Measurements from ENCODE around the gene ANKRD6. TPM values are rescaled to one million over a fixed set of nuclear protein-coding genes. Genes with fewer than 3 reads are reported as not detected.

Gene ANKRD6
- total and polyA plus RNA-seq, 2 donors (not counting 1 experiment from before 2014, with no cell fraction given) = 3.8 to 10.5 TPM

- POLR2A ChIA-PET = no interaction called here
- CTCF ChIA-PET = interaction anchor here (1.2 kb wide), 1 partner anchor 17 kb away, joined by 4 read pairs; no protein-coding TSS in a partner anchor
- Histone ChIP-seq H3K9me3 (ENCODE audit: control extremely low read depth in 1 of 3, control insufficient read depth in 2 of 3, insufficient read depth in 1 of 3, low read length in 2 of 3) (no peaks in the 10 kb centered on the region), H3K27ac (ENCODE audit: low read length in 2 of 2) (no peak overlapping the region), H3K4me1 (ENCODE audit: control insufficient read depth in 2 of 2, insufficient read depth in 2 of 2, low read length in 2 of 2) (peaks cover 12 to 14% of the 10 kb centered on the region in 2 donors), H3K36me3 (replicated peaks in 1 of 2; ENCODE audit: control extremely low read depth in 1 of 2, control insufficient read depth in 1 of 2, extremely low read depth in 1 of 2, insufficient read depth in 2 of 2, low read length in 1 of 2) (no peaks in the 10 kb centered on the region), H3K79me2 (ENCODE audit: control insufficient read depth, insufficient read depth, low read length) (no peaks in the 10 kb centered on the region), H3K4me3 (ENCODE audit: control extremely low read depth in 1 of 5, extremely low read depth in 1 of 5, insufficient read depth in 1 of 5, low read depth in 2 of 5, low read length in 4 of 5) (no peak overlapping the region), H3K9ac (ENCODE audit: low read length) (no peak overlapping the region), H3K27me3 (replicated peaks in 1 of 4; ENCODE audit: control extremely low read depth in 1 of 4, control insufficient read depth in 3 of 4, insufficient read depth in 4 of 4, low read length in 3 of 4) (peaks cover 0 to 18% (median 9%) of the 10 kb centered on the region in 4 experiments), H3K4me2 (replicated peaks; ENCODE audit: low read depth, low read length, poor library complexity, severe bottlenecking) (no peak overlapping the region), H4K20me1 (ENCODE audit: control insufficient read depth, insufficient read depth, low read length, poor library complexity, severe bottlenecking) (no peaks in the 10 kb centered on the region), H2AFZ (ENCODE audit: insufficient read depth, low read depth, low read length, poor library complexity, severe bottlenecking) (no peak overlapping the region)
- no peak for DNase-seq
- TF ChIP-seq, protein P1, sequence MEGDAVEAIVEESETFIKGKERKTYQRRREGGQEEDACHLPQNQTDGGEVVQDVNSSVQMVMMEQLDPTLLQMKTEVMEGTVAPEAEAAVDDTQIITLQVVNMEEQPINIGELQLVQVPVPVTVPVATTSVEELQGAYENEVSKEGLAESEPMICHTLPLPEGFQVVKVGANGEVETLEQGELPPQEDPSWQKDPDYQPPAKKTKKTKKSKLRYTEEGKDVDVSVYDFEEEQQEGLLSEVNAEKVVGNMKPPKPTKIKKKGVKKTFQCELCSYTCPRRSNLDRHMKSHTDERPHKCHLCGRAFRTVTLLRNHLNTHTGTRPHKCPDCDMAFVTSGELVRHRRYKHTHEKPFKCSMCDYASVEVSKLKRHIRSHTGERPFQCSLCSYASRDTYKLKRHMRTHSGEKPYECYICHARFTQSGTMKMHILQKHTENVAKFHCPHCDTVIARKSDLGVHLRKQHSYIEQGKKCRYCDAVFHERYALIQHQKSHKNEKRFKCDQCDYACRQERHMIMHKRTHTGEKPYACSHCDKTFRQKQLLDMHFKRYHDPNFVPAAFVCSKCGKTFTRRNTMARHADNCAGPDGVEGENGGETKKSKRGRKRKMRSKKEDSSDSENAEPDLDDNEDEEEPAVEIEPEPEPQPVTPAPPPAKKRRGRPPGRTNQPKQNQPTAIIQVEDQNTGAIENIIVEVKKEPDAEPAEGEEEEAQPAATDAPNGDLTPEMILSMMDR (IDR thresholded peaks at IDR 0.05) = no peak
- TF ChIP-seq EZH2 (IDR thresholded peaks at IDR 0.05; ENCODE audit: borderline replicate concordance, insufficient read depth, low read depth, low read length, poor library complexity, severe bottlenecking) = no peak
- Mint-ChIP-seq H3K9me3 (ENCODE audit: insufficient read depth) (no peaks in the 10 kb centered on the region), H3K4me3 (no peak overlapping the region), H3K27ac (no peak overlapping the region), H3K27me3 (peaks cover 13% of the 10 kb centered on the region), H3K4me1 (peaks cover 13% of the 10 kb centered on the region)
- WGBS (ENCODE audit: insufficient coverage) = 95% methylated on average over 7 of the region's 7 CpGs
- ATAC-seq (ENCODE audit: low read depth) = no peak
- intact Hi-C loops (cut with micrococcal nuclease) = no loop called here
These were observed 47.1 kb upstream of the ANKRD6 start for GRCh38 chr6:89385846-89386245.

DNA sequence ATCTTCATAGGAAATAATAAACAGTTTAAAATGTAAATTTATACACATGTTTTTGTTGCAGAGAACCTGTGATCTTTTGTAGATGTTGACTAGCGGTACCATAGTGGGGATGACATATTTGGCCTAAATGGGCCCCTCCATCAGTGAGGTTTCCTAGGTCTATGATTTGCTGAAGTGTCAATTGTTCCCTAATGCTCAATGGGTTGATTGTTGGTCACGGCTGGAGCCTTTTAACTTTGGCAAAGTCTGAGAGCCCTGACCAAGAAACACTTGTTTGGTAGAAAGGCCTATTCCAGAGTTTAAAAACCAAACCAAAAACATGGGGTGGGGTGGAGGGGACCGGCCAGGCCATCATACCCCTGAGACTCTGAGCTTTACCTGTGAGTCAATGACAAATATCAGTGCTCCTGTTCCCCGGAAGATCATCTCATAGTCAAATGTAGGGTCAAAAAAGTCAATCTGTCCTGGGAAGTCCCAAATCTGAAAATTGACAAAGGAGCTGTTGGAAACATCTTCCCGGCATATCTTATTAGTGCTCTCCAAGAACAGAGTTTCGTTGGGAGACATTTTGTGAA, 45.9 kb upstream of the ANKRD6 start:
- Mint-ChIP-seq H3K4me3 (peak overlapping the region; percentile 50), H3K4me1 (peaks cover 13% of the 10 kb centered on the region), H3K9me3 (ENCODE audit: insufficient read depth) (no peaks in the 10 kb centered on the region), H3K27ac (peak overlapping the region; percentile 29), H3K27me3 (peaks cover 16% of the 10 kb centered on the region)
- ChIA-PET CTCF (interaction anchor here (1.4 kb wide), 1 partner anchor 15 kb away, joined by 5 read pairs; no protein-coding TSS in a partner anchor), POLR2A (interaction anchor here (0.6 kb wide), 1 partner anchor 27 kb away, joined by 3 read pairs; no protein-coding TSS in a partner anchor)
- no peak for ATAC-seq (ENCODE audit: low read depth)
- no peak overlapping the region for H3K9ac ChIP-seq (ENCODE audit: low read length)
- H3K4me3 ChIP-seq (ENCODE audit: control extremely low read depth in 1 of 5, extremely low read depth in 1 of 5, insufficient read depth in 1 of 5, low read depth in 2 of 5, low read length in 4 of 5) = no peak overlapping the region
- no peaks in the 10 kb centered on the region for H3K36me3 ChIP-seq (replicated peaks in 1 of 2; ENCODE audit: control extremely low read depth in 1 of 2, control insufficient read depth in 1 of 2, extremely low read depth in 1 of 2, insufficient read depth in 2 of 2, low read length in 1 of 2)
- WGBS (ENCODE audit: insufficient coverage) = 60% methylated on average over 1 of the region's 6 CpGs
- no peaks in the 10 kb centered on the region for H3K79me2 ChIP-seq (ENCODE audit: control insufficient read depth, insufficient read depth, low read length)
- peaks cover 0 to 18% (median 9%) of the 10 kb centered on the region in 4 experiments for H3K27me3 ChIP-seq (replicated peaks in 1 of 4; ENCODE audit: control extremely low read depth in 1 of 4, control insufficient read depth in 3 of 4, insufficient read depth in 4 of 4, low read length in 3 of 4)
- H3K4me1 ChIP-seq (ENCODE audit: control insufficient read depth in 2 of 2, insufficient read depth in 2 of 2, low read length in 2 of 2) = peaks cover 12 to 14% of the 10 kb centered on the region in 2 donors
- no peaks in the 10 kb centered on the region for H4K20me1 ChIP-seq (ENCODE audit: control insufficient read depth, insufficient read depth, low read length, poor library complexity, severe bottlenecking)
- intact Hi-C loops (cut with micrococcal nuclease) = no loop called here
- H3K27ac ChIP-seq (ENCODE audit: low read length in 2 of 2) = no peak overlapping the region
- no peak for TF ChIP-seq EZH2 (IDR thresholded peaks at IDR 0.05; ENCODE audit: borderline replicate concordance, insufficient read depth, low read depth, low read length, poor library complexity, severe bottlenecking)
- TF ChIP-seq, protein P1 (IDR thresholded peaks at IDR 0.05) = no peak
- H3K4me2 ChIP-seq (replicated peaks; ENCODE audit: low read depth, low read length, poor library complexity, severe bottlenecking) = peak overlapping the region; percentile 6
- H2AFZ ChIP-seq (ENCODE audit: insufficient read depth, low read depth, low read length, poor library complexity, severe bottlenecking) = no peak overlapping the region
- no peak for DNase-seq
- H3K9me3 ChIP-seq (ENCODE audit: control extremely low read depth in 1 of 3, control insufficient read depth in 2 of 3, insufficient read depth in 1 of 3, low read length in 2 of 3) = peaks cover 0 to 4% (median 0%) of the 10 kb centered on the region in 3 donors

Data from B cell (primary cell).